SU-DHL-6 (cell line): ENCODE results near the gene SYCN.

Source experiments
- H2AFZ ChIP-seq: fragments of 200-600 bp; sonication (generic); 2 replicates; pipeline ENCODE4 v1.6.1; 2014; ENCODE audit warnings: low read depth, mild to moderate bottlenecking, moderate library complexity, mixed read lengths, antibody characterized with exemption, low read length; ENCODE audit not compliant: severe bottlenecking
- H3F3A ChIP-seq: fragments of 200-600 bp; shearing (Covaris generic); 2 replicates; pipeline ENCODE4 v1.6.0; 2016; ENCODE audit warnings: antibody characterized with exemption, mild to moderate bottlenecking; ENCODE audit not compliant: insufficient read depth
- H3K27ac ChIP-seq: fragments of 200-600 bp; sonication (generic); 2 replicates; pipeline ENCODE4 v1.5.1; 2016; ENCODE audit warnings: low read depth, mild to moderate bottlenecking, low read length, moderate library complexity, mixed read lengths
- H3K27me3 ChIP-seq: fragments of 200-600 bp; sonication (generic), shearing (Covaris generic); 2 replicates; pipeline ENCODE4 v1.6.0; 2014; ENCODE audit warnings: mild to moderate bottlenecking, low read length
- H3K36me3 ChIP-seq: fragments of 200-600 bp; sonication (generic); 2 replicates; pipeline ENCODE4 v1.6.1; 2014; ENCODE audit warnings: mild to moderate bottlenecking, low read length, mixed read lengths
- H3K4me2 ChIP-seq: fragments of 300-600, 200-600 bp; shearing (Covaris generic), sonication (generic); 2 replicates; pipeline ENCODE4 v1.6.0; 2014; ENCODE audit warnings: low read length, low read depth, mild to moderate bottlenecking; ENCODE audit not compliant: poor library complexity, severe bottlenecking
- H3K4me3 ChIP-seq: fragments of 200-600 bp; sonication (generic); 2 replicates; pipeline ENCODE4 v1.5.1; 2014; ENCODE audit warnings: antibody characterized with exemption, low read length, mild to moderate bottlenecking, mixed read lengths; ENCODE audit not compliant: insufficient read depth, poor library complexity, severe bottlenecking
- H3K79me2 ChIP-seq: fragments of 200-600 bp; sonication (generic); 2 replicates; pipeline ENCODE4 v1.6.1; 2014; ENCODE audit warnings: mild to moderate bottlenecking, low read length, moderate library complexity; ENCODE audit not compliant: insufficient read depth
- H3K9ac ChIP-seq: fragments of 200-600 bp; sonication (generic); 2 replicates; pipeline ENCODE4 v1.7.0; 2014; ENCODE audit warnings: mild to moderate bottlenecking, low read length
- H3K9me2 ChIP-seq: fragments of 200-600 bp; sonication (generic); replicated peaks from 2 replicates; pipeline ENCODE4 v1.6.1; 2014; ENCODE audit warnings: low read length; ENCODE audit not compliant: insufficient read depth
- H3K9me3 ChIP-seq: fragments of 200-600 bp; sonication (generic); 2 replicates; pipeline ENCODE4 v1.6.1; 2014; ENCODE audit warnings: low read length, mixed read lengths; ENCODE audit not compliant: insufficient read depth
- H4K20me1 ChIP-seq: fragments of 200-600 bp; sonication (generic); 2 replicates; pipeline ENCODE4 v1.6.1; 2014; ENCODE audit warnings: low read depth, mild to moderate bottlenecking, antibody characterized with exemption, low read length, moderate library complexity, mixed read lengths
- EZH2phosphoT487 ChIP-seq: fragments of 200-600 bp; sonication (generic), shearing (Covaris generic); conservative IDR thresholded peaks from 2 replicates; pipeline ENCODE4 v1.6.1; 2018; ENCODE audit warnings: mild to moderate bottlenecking, antibody characterized with exemption, low read length, moderate library complexity, mixed read lengths
- TF ChIP-seq, protein P1 (sequence below): fragments of 200-600 bp; sonication (generic); IDR thresholded peaks from one replicate; pipeline ENCODE4 v1.5.1; 2017; ENCODE audit warnings: antibody characterized with exemption, mild to moderate bottlenecking, low read length, moderate library complexity; ENCODE audit not compliant: insufficient read depth, poor library complexity, severe bottlenecking

SYCN gene

DNA sequence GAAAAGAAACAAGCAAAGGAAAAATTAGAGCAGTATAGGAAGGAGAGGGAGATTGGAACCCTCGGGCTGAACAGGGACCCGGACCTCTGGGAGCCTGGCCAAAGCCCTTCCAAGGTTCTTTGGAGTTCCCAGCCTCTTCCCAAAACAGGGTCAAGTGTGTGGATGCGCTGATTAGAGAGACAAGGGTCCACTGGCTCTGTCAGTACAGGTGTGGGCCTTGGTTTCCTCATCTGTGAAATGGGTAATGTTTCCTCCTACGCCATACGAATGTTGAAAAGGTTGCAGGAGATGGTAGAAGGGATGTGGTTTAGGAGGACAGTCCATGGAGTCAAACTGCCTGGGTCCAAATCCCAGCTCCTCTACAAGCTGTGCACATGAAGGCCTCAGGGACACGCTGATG, 2.1 kb upstream of the SYCN start:
- Histone ChIP-seq H3K36me3 (no peaks in the 10 kb centered on the region), H3K27me3 (no peaks in the 10 kb centered on the region), H3K9me3 (no peaks in the 10 kb centered on the region), H2AFZ (no peak overlapping the region), H3K4me2 (no peak overlapping the region), H3K79me2 (no peaks in the 10 kb centered on the region), H3K27ac (no peak overlapping the region), H3F3A (no peaks in the 10 kb centered on the region), H3K4me3 (no peak overlapping the region), H3K9ac (no peak overlapping the region), H3K9me2 (no peaks in the 10 kb centered on the region), H4K20me1 (no peaks in the 10 kb centered on the region)
- TF ChIP-seq, protein P1, sequence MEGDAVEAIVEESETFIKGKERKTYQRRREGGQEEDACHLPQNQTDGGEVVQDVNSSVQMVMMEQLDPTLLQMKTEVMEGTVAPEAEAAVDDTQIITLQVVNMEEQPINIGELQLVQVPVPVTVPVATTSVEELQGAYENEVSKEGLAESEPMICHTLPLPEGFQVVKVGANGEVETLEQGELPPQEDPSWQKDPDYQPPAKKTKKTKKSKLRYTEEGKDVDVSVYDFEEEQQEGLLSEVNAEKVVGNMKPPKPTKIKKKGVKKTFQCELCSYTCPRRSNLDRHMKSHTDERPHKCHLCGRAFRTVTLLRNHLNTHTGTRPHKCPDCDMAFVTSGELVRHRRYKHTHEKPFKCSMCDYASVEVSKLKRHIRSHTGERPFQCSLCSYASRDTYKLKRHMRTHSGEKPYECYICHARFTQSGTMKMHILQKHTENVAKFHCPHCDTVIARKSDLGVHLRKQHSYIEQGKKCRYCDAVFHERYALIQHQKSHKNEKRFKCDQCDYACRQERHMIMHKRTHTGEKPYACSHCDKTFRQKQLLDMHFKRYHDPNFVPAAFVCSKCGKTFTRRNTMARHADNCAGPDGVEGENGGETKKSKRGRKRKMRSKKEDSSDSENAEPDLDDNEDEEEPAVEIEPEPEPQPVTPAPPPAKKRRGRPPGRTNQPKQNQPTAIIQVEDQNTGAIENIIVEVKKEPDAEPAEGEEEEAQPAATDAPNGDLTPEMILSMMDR: no peak
- no peak for TF ChIP-seq EZH2phosphoT487

DNA sequence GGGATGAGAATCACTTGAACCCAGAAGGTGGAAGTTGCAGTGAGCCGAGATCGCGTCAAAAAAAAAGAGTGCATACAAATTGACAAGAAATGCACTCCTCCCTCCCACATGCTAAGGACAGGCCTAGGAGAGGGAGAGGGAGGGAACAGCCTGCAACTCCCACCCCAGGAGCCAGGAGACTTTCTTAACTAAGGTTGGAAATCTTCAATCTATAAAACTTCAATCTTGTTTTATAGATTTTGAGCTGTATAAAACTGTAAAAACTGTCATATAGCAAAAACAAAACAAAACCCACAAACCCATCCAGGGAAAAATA, 1.3 kb upstream of the SYCN start:
- H3K79me2 ChIP-seq: no peaks in the 10 kb centered on the region
- no peak overlapping the region for H3K27ac ChIP-seq
- TF ChIP-seq, protein P1: no peak
- TF ChIP-seq EZH2phosphoT487: no peak
- H3K9me2 ChIP-seq: no peaks in the 10 kb centered on the region
- no peaks in the 10 kb centered on the region for H3F3A ChIP-seq
- no peak overlapping the region for H3K4me2 ChIP-seq
- H3K36me3 ChIP-seq: no peaks in the 10 kb centered on the region
- H3K9ac ChIP-seq: no peak overlapping the region
- no peak overlapping the region for H3K4me3 ChIP-seq
- no peak overlapping the region for H2AFZ ChIP-seq
- H3K27me3 ChIP-seq: no peaks in the 10 kb centered on the region
- no peaks in the 10 kb centered on the region for H3K9me3 ChIP-seq
- H4K20me1 ChIP-seq: no peaks in the 10 kb centered on the region

DNA sequence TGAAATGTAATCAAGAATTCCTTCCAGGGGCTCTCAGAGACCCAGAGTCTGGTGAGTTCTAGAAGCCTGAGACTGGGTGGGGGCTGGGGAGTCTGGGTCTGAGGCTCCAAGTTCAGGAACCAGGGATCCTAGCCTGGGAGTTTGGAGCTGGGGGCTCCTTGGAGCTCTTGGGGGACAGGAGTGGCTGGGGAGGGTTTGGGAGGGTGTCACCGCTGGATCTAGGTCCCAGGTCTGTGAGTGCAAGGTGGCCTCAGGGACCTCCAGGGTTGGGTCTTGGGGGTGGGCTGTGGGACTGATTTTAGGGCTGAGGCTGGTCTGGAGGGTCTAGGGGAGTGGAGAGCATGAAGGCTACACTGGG, 1.1 kb downstream of the SYCN start:
- Histone ChIP-seq H3K27ac (no peak overlapping the region), H2AFZ (no peak overlapping the region), H3K79me2 (no peaks in the 10 kb centered on the region), H3K9ac (no peak overlapping the region), H3K27me3 (no peaks in the 10 kb centered on the region), H3K9me3 (no peaks in the 10 kb centered on the region), H3K4me2 (no peak overlapping the region), H3K36me3 (no peaks in the 10 kb centered on the region), H4K20me1 (no peaks in the 10 kb centered on the region), H3K9me2 (no peaks in the 10 kb centered on the region), H3K4me3 (no peak overlapping the region), H3F3A (no peaks in the 10 kb centered on the region)
- TF ChIP-seq, protein P1: no peak
- no peak for TF ChIP-seq EZH2phosphoT487

DNA sequence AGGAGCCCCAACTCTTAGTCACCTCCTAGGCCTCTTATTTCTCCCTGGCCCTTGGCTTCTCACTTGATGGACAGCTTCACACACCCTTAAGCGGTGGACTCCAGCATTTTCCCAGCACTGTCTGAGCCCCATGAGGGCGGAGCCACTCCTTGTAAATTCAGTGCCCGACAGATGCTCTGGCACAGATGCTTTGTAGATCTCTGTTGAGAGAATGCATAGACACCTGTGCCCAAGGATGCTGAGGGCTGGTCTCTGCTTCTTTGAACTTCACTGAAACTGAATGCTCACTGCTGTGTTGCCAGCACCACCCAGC, 3.3 kb downstream of the SYCN start:
- TF ChIP-seq EZH2phosphoT487: no peak
- TF ChIP-seq, protein P1: no peak
- H3K4me3 ChIP-seq: no peak overlapping the region
- no peaks in the 10 kb centered on the region for H3K79me2 ChIP-seq
- H3F3A ChIP-seq: no peaks in the 10 kb centered on the region
- H3K27me3 ChIP-seq: no peaks in the 10 kb centered on the region
- no peaks in the 10 kb centered on the region for H3K9me3 ChIP-seq
- no peaks in the 10 kb centered on the region for H3K9me2 ChIP-seq
- no peak overlapping the region for H3K27ac ChIP-seq
- H2AFZ ChIP-seq: no peak overlapping the region
- H3K9ac ChIP-seq: no peak overlapping the region
- no peak overlapping the region for H3K4me2 ChIP-seq
- H4K20me1 ChIP-seq: no peaks in the 10 kb centered on the region
- no peaks in the 10 kb centered on the region for H3K36me3 ChIP-seq
